ENCODE measurements around the gene DNAI7.

The DNAI7 gene

DNA sequence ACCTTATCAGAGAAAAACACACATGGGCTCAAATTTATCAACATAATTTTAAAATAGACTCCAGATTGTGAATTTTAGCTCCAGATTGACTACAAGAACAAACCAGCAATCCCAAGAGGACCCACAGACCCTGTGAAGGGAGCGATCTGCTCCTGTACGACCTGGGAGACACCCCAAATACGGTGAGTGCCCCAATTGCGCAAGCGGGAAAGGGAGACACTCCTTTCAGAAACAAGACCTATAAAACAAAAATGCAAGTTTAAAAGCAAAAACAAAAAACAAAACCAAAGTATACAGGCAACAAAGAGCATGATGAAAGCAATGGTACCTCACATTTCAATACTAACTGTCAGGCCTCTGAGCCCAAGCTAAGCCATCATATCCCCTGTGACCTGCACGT, 32.1 kb downstream of the DNAI7 start:
- no peak for DNase-seq

DNA sequence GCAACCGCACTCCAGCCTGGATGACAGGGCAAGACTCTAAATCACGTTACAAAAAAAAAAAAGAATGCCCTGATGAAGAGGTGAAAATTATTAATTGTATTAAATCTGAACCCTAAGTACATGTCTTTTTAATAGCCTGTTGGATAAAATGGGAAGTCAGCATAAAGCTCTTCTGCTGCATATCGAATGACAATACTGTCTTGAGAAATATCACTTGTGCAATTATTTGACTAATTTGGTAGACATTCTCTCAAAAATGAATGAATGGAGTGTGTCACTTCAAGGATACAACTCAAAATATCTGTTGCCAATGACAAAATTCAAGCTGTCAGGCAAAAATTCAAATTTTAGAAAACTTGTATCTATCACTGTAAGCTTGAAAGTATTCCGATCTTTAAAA, 38.9 kb downstream of the DNAI7 start:
- DNase-seq = no peak

DNA sequence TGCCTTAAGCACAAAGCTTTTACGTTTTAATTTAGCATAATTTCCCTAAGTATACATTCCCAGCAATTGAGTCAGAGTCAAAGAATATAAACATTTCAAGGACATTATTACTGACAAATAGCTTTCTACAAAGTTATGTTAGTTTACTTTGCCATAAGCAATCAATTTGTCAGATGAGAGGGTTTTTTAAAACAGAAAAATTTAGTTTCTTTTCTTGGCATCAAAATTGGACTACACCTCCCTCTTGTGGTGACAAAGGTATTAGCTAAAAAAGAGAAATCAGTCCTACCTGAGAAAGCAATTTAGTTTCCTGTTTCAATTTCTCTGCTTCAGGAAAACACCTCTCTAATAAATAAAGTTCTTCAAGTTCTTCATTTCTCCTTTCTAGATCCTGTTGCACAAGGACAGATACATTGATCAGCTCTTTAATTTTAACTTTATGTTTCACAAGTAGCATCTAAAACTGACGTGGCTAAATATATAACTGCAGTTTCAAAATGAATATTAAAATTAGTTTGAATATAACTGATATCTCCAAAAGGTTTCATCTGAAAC, 39.9 kb downstream of the DNAI7 start:
- no peak for DNase-seq

DNA sequence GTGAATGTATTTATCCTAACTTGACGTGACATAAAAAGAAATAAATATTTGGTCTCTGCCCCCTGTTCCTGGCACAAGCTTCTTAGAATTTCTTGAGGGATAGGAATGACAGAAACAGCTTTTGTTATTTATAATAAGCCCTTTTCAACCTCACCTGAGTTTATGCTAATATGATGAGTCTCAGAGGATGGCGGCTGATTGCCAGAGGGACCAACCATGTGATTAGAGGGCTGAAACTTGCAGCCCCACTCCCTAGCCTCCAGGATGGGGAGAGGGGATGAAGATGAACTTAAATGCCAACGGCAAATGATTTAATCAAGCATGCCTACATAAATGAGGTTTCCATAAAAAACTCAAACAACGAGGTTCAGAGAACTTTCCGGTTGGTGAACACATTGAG, 42.9 kb downstream of the DNAI7 start:
- DNase-seq = no peak

DNA sequence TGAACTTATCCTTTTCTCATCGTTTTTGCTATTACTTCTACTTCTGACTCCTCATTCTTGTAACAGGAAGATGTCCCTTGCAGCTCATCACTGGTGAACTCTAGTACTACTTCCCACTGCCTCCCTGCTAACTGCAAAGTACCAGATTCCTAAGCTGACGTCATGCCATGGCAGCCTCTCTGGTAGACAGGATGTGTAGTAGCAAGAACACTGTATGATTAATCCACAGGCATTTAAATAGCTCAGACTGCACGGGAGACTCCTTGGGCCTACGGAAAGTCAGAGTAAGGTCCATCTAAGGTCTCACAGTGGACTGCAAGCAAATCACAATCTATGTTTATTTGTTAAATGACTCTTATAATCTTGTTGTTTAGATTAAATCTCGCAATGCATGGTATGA, 43.5 kb downstream of the DNAI7 start:
- no peak for DNase-seq

DNA sequence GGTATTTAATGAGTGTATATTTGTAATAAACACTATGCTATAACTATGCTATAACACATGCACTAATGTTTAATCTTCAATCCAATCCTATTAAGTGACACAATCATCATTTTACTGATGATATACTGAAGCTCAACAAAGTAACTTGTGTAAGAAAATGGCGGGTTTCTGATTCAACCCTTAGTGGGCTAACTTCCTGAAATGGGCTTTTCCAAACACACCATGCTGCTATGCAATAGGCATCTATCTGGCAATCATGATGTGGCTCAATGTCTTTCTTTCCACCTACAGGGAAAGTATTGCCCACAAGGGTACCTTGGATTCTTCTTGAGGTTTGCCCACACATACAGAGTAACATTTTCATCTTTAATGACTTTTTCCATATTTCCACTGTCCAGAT, 48.3 kb downstream of the DNAI7 start:
- DNase-seq = no peak

DNA sequence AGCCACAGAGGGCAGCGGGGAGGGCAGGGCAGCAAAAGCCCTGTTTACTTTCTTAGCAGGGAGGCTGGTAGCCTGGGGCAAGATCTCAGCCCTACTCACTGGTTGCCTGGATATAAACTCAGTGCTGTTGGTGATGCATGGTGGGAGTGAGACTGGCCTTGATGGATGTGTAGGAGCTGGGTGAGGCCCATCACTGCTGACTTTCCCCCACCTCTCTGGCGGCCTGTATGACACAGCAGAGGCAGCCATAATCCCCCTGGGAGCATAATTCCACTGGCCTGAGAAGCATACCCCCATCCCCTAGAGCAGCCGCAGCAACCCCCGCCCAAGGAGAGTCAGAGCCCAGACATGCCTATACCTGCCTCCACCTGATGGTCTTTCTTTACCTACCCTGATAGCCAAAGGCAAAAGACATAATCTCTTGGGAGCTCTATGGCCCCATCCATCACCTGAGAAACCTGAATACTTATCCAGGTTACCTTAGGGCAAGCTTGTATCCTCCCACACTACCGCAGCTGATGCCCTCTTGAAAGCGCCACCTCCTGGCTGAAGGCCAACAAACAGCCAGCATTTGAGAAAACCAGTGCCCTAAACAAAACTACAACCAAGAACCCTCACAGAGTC, 59.3 kb downstream of the DNAI7 start:
- no peak for DNase-seq

DNA sequence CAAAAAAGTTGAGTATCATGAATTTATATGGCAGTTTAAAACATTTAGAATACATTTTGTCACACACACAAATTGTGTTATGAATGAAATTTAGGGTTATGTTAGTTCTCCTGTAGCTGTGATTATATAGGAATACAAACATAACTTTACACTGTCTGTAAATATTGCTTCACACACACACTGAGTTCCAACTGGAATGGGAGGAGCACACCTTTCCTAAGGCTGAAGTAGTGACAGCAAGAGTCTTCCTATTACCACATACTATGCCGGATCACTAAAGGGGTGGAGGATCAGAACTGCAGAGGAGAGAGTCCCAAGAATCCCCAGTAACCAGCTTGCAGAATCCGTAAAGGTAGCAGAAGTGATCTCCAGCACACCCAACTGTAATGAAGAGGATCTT, 63.7 kb downstream of the DNAI7 start:
- DNase-seq = no peak

DNA sequence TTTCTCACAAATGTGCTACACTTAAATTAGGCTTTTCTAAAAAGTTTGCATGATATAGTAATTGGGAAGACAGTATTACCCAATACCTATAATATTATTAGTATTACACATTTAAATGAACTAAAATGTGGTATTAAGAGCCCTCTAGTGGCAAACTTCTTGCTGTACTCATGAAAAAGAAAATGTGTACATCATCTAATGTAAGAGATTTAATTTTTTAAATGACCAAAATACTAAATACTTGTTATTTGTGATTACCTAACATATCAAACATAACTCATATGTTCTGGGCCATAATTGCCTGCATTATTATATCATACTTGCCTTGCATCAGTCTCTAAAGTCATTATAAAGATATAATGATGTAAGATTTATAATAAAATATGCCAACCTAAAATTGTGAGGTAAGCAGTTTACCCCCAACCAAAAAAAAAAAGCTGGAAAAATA, 64.2 kb downstream of the DNAI7 start:
- DNase-seq = no peak

DNA sequence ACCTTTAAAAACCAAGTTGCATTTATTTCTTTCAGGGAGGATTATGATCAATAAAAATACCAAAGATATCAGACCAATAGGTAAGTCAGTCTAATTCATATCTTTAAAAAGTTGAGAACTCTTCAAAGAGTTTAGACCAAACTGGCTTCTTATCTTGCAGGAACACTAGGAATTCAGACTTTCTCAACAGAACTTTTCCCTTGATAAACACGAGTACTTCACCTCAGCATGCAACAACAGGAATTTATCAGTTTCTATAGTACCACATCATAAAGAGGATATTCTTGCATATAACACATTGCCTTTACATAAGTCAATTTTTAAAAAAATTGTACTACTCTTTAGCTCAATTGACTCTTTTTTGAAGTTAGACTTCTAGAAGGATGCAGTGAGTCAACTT, 68.2 kb downstream of the DNAI7 start:
- no peak for DNase-seq

DNA sequence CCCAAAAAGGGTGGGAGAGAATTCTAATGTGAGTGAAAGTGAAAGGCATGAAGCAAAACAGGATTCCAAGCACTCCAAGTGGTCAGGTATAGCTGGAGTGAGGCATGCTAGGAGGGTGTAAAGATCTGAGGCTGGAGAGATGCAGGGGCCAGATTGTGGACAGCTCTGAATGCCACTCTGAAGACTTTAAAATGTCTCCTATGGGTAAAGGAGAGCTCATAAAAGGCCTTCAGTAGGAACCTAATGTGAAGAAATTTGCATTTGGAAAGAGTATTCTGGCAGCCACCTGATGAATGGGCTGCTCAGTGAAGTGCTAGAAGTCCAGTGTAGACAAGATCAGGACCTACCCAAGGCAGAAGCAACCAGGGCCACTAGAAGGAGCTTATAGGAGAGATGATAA, 68.9 kb downstream of the DNAI7 start:
- no peak for DNase-seq

DNA sequence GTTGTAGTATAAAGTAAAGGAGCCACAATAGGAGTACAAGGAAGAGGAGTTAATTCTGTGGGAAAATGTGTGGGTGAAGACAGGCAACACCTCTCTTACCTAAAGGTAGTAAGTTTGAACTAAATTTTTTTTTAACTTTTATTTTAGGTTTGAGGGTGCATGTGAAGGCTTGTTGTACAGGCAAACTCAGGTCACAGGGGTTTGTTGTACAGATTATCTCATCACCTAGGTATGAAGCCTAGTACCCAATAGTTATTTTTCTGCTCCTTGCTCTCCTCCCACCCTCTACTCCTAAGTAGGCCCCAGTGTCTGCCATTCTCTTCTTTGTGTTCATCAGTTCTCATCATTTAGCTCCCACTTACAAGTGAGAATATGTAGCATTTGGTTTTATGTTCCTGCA, 70.5 kb downstream of the DNAI7 start:
- DNase-seq = no peak

DNA sequence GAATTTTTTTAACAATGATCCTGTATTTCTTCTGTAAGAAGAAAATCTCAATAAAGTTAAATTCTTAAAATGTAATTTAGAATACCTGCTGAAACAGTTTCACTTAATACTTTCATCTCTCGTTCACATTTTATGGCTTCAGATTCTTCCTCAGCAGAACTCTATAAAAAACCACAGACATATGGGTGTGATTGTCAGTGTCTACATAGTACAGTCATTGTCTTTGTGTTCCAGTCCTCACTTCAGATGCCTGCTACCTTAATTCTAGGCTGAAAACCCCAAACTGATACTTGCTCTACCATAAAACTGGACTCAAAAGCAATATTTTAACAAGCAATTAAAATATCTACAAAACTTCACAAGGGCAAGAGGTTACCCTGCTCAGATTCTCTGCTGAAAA, 71.8 kb downstream of the DNAI7 start:
- DNase-seq = no peak

DNA sequence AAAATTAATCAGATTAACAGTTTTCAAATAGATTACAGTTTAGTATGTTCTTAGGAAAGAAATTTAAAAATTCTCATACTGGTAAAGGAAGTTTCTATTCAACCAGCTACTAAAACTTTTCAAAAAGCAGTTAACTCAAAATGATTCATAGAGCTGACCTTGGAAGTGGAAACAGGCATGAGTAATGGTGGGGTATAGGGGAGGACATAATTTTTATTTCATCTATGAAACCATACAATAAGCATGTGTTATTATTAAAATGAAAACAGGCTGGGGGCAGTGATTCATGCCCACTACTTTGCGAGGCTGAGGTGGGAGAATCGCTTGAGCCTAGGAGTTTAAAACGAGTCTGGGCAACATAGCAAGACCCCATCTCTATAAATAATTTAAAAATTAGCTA, 73.0 kb downstream of the DNAI7 start:
- DNase-seq = no peak

DNA sequence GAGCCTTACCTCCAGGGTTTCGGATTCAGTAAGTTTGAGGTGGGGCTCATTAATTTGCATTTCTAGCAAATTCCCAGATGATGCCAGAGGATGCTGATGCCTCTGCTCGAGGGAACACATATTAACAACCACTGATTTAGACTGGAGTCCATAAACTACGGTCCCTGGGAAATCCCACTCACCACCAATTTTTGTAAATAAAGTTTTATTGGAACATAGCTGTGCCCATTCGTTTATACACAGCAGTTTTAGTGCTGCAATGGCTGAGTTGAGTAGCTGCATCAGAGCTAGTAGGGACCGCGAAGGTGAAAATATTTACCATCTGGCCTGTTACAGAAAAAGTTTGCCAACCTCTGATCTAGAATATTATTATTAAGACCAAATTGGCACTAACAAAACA, 73.8 kb downstream of the DNAI7 start:
- no peak for DNase-seq

DNA sequence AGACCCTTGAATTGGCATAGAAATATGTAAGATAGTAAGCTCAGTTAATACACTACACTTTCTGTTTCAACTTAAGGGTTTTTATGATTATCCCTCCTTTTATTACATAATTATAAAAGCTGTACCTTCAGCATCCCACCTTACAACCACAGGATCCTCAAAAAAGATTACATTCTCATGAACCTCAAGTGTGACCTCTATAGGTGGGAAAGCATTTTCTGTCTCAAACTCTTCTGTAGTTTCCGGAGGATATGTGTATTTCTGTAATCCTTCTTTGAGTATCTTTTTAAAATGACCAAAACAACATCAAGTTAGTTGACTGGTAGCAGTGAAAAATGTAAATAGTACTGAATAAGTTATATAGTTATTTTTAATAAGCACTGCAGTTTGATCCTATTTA, 75.9 kb downstream of the DNAI7 start:
- DNase-seq = no peak

DNA sequence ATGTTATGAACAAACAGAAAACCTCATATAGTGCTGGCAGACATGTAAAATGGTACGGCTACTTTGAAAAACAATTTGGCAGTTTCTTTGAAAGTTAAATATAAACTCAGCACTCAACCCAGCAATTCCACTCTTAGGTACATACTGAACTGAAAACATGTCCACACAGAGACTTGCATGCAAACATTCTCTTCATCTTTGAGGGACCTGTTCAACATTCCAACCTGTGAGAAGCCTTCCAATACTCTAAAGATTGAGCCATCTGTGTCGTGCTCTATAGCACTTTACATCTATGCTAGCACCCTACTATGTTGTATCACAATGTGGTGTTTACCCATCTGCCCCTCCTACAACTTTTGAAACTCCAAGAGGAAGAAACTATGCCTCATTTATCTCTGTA, 79.3 kb downstream of the DNAI7 start:
- no peak for DNase-seq

DNA sequence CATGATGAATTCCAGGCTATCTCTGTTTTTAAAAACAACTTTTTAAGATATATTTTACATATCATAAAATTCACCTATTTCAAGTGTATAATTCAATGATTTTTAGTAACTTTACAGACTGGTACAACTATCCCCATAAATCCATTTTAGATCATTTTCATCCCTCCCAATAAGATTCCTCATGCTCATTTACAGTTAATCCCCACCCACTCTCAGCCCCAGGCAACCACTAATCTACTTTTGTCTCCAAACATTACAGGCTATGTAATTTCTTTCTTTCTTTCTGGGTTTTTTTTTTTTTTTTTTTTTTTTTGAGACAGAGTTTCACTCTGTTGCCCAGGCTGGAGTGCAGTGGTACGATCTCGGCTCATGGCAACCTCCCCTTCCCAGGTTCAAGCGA, 81.3 kb downstream of the DNAI7 start:
- no peak for DNase-seq

DNA sequence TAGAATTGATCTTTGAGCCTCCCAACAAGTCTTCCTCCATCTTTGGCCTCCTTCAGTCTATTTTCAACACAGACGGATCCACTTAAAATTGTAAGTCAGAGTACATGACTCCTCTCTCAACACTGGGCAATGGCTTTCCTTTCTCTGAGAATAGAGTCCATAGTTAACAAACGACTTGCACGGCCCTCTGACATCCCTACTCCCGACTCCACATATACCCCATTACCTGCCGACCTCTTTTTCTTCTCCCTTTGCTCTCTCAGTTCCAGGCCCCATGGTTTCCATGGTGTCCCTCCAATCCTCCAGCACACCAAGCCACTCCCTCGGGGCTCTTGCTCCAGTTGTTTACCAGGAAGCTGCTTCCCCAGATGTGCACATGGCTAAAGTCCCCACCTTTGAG, 84.7 kb downstream of the DNAI7 start:
- no peak for DNase-seq

DNA sequence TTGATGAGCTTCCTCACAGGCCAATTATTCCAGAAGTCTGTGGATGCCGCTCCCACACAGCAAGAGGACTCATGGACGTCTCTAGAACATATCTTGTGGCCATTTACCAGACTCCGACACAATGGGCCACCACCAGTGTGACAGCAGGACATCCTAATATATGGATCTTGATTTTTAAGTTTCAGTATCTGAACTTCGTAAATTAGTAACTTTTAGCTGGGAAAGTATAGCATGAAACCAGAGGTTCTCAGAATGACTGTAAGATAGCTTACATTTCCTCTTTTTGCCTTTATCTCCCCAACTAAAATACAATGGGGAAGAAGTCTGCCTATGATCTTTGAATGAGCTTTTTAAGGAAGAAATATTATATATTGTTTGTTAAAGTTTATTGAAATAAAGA, 87.0 kb downstream of the DNAI7 start:
- no peak for DNase-seq

DNA sequence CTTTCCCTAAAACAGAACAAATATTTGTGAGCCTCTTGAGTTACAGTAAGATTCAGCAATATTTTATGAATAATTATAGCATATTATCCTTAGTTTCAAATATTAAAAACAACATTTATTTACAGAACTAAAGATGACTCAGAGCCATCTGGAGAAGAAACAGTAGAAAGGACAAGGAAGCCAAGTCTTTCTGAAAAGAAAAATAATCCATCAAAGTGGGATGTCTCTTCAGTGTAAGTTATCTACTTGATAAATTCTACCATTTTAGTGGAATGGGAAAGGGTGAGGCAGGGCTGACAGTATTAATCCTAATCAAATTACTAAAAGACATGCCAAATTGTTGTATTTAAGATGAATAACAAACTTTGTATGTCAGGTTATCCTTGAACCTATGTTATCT, 88.1 kb downstream of the DNAI7 start:
- DNase-seq = no peak

DNA sequence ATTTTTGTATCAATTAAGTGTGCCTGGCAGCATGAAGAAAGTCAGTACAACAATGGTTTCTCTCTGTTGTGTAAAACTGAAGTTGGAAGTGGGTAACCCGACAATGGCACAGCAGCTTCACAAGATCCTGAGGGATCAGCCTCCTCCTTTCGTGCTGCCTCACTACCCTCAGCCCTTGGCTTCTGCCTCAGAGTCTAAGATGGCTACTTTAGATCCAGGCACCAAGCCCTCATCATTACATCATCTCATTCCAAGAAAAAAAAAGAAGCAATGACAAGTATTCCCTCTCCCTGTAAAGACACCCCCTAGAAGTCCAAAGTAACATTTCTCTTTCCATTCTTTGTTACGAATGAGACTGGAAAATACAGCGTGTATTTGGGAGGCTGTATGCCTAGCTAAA, 92.6 kb downstream of the DNAI7 start:
- no peak for DNase-seq

DNA sequence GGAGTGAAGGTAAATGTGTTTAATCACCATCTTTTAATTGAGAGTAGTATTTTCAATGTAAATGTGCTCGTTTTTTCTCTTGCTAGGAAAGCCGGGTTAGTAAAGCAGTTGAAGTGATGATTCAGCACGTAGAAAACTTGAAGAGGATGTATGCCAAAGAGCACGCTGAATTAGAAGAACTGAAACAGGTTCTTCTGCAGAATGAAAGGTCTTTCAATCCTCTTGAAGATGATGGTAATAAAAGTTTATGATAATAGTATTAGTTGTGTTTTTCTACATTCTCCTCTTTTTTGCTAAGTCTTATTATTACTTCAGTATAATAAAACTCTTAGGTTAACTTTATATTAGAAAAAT, 93.9 kb downstream of the DNAI7 start:
- no peak for DNase-seq

DNA sequence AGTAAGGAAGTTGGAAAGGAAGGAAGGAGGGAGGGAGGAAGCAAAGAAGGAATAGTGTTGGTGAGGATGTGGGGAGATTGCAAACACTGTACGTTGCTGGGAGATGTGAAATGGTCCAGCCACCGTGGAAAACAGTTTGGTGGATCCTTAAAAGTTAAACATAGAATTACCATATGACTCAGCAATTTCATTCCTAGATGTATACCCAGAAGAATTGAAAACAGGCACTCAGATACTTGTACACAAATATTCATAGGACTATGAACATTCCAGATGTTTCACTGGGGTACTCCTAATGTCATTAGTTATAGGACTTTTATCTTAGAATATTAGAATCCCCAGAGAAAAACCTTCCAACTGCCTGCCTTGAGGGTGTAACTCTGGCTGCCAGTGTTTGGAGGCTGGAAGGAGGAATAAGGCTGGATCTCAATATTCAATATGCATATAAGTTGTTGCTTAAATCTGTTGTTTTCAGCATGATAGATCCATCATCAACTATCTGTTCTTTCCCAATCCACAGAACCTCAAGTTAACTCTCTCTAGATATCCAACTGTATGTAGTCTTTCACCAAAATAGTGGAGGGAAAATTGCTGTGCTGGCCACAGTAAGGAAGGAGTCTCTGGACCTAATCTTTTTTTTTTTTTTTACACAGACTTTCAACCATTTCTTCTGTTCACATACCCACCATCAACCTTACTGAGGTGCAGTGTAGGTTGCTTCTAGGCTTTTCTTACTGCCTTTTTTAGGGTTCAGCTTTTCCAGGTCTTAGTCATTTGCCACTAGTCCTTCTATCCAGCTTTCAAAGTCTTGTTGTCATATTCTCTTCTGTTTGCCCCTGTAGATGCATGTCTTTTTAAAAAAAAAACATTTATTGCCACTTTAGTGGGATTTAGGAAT, 94.5 kb downstream of the DNAI7 start:
- no peak for DNase-seq

DNA sequence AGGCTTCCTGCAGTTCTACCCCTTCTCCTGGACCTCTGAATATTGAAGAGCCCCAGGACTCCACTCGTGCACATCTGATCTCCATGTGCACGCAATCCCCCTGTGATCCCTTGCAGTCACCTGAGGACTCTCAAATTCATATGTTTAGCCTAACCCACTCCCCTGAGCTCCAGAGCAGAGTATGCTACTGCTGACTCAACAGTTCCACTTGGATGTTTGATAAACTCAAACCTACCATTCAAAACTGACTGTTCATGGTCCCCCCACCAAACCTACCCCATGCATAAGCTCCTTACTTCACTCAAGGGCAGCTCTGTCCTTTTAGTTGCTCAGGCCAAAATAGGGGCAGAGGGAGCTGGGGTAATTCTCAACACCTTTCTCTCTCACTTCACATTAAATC, 96.0 kb downstream of the DNAI7 start:
- no peak for DNase-seq
